Type B pancreatic cell (in vitro differentiated cells): ENCODE measurements around the gene CAPN13. TPM values are rescaled to one million over a fixed set of nuclear protein-coding genes. Genes with fewer than 3 reads are reported as not detected.

Experiments used
- DNase-seq: peaks from one replicate; pipeline ENCODE4 v3.0.0; 2021; ENCODE audit warnings: mixed read lengths; ENCODE audit not compliant: unreplicated experiment; ENCODE audit errors: extremely low spot score
- H3K27ac Mint-ChIP-seq: 2 replicates; pipeline ENCODE4 v1.8.0; 2021; ENCODE audit warnings: mild to moderate bottlenecking, mixed read lengths
- H3K27me3 Mint-ChIP-seq: 2 replicates; pipeline ENCODE4 v1.8.0; 2021; ENCODE audit warnings: mixed read lengths
- H3K36me3 Mint-ChIP-seq: 2 replicates; pipeline ENCODE4 v1.8.0; 2021; ENCODE audit warnings: mixed read lengths
- H3K4me1 Mint-ChIP-seq: one replicate; pipeline ENCODE4 v1.8.0; 2021; ENCODE audit warnings: mixed read lengths; ENCODE audit not compliant: unreplicated experiment
- H3K4me3 Mint-ChIP-seq: 2 replicates; pipeline ENCODE4 v1.8.0; 2021; ENCODE audit warnings: mild to moderate bottlenecking, mixed read lengths
- H3K9me3 Mint-ChIP-seq: 2 replicates; pipeline ENCODE4 v1.8.0; 2021; ENCODE audit warnings: mixed read lengths
- total RNA-seq: library from RNA; stranded (reverse); gene quantifications from 2 replicates; pipeline ENCODE4 v1.2.1, GENCODE V29; 2021; ENCODE audit warnings: low replicate concordance
- TF ChIP-seq, protein P1 (sequence below): fragments of 200-600 bp; sonication (generic); conservative IDR thresholded peaks from 2 replicates; pipeline ENCODE4 v1.5.0; 2021; ENCODE audit warnings: antibody characterized with exemption, mild to moderate bottlenecking

Gene CAPN13
- total RNA-seq, 1 donor from 2014 or later = 4.9 TPM

DNA sequence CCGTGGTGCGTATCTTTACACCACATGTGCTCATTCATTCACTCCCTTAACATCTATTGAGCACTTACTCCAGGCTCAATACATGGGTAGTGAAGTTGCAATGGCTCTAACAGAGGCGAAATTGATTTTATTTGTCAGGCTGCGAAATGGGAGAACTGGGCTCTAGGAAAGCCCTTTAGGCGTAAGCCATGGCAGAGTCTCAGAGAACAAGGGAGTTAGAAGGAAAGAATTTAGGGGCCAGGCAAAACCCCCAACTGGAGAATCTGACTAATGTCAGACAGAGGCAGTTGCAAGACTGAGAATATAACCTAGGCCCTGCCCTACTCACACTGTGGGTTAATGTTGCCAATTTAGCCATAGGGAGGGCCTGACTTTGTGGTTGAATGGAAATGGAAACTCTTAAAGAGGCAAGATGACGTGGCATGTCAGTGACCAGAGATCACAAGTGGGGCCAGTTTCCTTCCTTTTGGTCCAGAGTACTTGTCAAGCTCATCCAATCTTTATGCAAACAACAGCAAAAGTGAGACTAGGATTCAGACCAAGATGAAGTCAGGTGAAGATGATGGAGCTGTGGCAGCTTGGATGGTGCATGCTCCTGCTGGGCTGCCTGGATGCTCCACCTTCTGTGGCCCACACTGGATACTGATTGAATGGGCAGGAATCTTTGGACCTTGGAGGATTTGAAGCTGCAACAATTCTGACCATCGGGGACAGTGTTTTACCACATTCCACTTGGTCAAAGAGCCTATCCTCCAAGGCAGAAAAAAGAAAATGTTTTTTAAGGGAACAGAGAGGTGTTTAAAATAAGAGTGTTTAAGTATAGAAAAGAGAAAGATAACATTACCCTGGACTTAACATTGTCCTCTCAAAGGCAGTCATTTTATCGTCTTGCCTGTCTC is 92.2 kb downstream of the CAPN13 start:
- H3K27me3 Mint-ChIP-seq = peaks cover 18% of the 10 kb centered on the region
- peak; percentile 10 for DNase-seq
- no peak overlapping the region for H3K4me3 Mint-ChIP-seq
- H3K9me3 Mint-ChIP-seq = no peaks in the 10 kb centered on the region
- H3K27ac Mint-ChIP-seq = no peak overlapping the region
- TF ChIP-seq, protein P1, sequence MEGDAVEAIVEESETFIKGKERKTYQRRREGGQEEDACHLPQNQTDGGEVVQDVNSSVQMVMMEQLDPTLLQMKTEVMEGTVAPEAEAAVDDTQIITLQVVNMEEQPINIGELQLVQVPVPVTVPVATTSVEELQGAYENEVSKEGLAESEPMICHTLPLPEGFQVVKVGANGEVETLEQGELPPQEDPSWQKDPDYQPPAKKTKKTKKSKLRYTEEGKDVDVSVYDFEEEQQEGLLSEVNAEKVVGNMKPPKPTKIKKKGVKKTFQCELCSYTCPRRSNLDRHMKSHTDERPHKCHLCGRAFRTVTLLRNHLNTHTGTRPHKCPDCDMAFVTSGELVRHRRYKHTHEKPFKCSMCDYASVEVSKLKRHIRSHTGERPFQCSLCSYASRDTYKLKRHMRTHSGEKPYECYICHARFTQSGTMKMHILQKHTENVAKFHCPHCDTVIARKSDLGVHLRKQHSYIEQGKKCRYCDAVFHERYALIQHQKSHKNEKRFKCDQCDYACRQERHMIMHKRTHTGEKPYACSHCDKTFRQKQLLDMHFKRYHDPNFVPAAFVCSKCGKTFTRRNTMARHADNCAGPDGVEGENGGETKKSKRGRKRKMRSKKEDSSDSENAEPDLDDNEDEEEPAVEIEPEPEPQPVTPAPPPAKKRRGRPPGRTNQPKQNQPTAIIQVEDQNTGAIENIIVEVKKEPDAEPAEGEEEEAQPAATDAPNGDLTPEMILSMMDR = no peak
- no peaks in the 10 kb centered on the region for H3K4me1 Mint-ChIP-seq
- H3K36me3 Mint-ChIP-seq = no peaks in the 10 kb centered on the region

DNA sequence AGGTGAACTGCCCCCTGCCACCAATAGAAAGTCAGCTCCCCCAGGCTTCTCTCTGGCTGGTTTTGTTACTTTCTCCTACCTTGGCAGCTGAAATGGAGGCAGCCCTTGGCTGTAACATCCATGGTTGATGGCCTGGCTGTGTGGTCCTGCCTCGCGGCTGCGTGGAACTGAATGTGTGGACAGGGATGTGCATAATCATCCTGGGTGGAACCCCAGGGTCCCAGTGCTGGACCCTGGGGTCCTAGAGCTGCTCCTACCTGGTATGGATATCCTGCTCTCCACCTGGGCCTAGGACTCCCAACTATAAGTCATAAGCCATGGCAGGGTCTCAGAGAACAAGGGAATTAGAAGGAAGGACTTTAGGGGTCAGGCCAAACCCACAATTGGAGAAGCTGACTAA is 93.5 kb downstream of the CAPN13 start:
- DNase-seq = peak; percentile 62
- Mint-ChIP-seq H3K27me3 (peaks cover 13% of the 10 kb centered on the region), H3K4me1 (no peaks in the 10 kb centered on the region), H3K36me3 (no peaks in the 10 kb centered on the region), H3K9me3 (no peaks in the 10 kb centered on the region), H3K4me3 (no peak overlapping the region), H3K27ac (no peak overlapping the region)
- TF ChIP-seq, protein P1 = no peak

DNA sequence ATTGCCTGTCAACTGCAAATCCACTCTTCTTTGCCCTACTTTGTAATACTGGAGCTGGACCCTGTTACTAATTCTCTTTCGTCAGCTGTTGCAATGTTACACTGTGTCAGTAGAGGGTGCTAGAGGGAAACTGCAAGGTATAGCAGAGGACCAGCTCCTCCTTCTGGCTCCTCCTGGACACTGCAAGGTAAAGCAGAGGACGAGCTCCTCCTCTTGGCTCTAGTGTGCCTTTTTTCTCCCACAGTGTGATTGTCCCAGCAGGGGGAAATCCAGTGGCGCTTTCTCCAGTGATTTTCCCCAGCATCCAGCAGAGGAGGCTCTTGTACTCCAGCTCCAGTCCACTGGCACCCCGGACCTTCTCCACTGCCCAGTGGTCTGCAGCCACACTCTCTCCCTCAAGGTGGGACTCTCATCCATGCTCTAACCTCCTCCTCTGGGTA is 95.6 kb downstream of the CAPN13 start:
- TF ChIP-seq, protein P1 = peak; percentile 99
- peak; percentile 77 for DNase-seq
- no peak overlapping the region for H3K27ac Mint-ChIP-seq
- H3K36me3 Mint-ChIP-seq = no peaks in the 10 kb centered on the region
- H3K27me3 Mint-ChIP-seq = peaks cover 5% of the 10 kb centered on the region
- no peak overlapping the region for H3K4me3 Mint-ChIP-seq
- H3K9me3 Mint-ChIP-seq = no peaks in the 10 kb centered on the region
- H3K4me1 Mint-ChIP-seq = peaks cover 6% of the 10 kb centered on the region

DNA sequence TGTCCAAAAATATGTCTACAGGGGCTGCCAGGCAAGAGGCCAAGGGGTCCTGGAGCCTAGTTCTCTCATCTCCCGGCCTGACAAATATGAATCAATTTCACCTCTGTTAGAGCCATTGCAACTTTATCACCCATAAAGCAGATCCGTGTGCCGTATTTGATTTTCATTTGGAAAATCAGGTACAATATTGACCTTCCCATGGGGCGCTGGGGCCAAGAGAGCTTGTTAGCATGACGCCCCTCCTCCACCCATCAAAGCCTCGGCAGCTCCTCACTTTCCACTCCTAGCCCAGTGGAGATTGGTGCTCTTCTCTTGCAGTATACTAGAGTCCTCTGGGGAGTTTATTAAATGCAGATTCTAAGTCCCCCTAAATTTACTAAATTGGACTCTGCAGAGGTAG is 96.8 kb downstream of the CAPN13 start:
- TF ChIP-seq, protein P1 = no peak
- no peaks in the 10 kb centered on the region for H3K36me3 Mint-ChIP-seq
- DNase-seq = peak; percentile 13
- H3K4me1 Mint-ChIP-seq = peaks cover 6% of the 10 kb centered on the region
- no peak overlapping the region for H3K4me3 Mint-ChIP-seq
- no peak overlapping the region for H3K27ac Mint-ChIP-seq
- no peaks in the 10 kb centered on the region for H3K9me3 Mint-ChIP-seq
- H3K27me3 Mint-ChIP-seq = no peaks in the 10 kb centered on the region

DNA sequence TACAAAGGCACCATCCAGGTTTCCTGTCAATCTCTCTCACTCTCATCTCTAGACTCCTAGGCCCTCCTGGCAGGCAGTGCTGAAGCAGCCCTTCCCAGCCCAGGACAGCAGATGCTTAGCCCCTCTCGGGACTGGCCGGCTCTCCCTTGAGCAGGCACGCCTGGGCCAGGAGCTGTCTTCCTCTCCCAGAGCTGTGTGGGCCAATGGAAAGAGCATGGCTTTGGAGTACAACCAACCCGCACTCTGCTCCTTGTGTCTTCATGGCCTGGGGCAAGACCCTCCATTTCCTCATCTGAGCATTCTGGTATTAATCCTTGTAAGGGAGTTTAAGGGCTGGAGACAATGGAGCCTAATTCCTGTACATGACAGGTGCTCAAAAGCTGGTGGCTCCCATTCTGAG is 97.2 kb downstream of the CAPN13 start:
- Mint-ChIP-seq H3K4me3 (no peak overlapping the region), H3K4me1 (peaks cover 6% of the 10 kb centered on the region), H3K27ac (no peak overlapping the region), H3K9me3 (no peaks in the 10 kb centered on the region), H3K36me3 (no peaks in the 10 kb centered on the region), H3K27me3 (no peaks in the 10 kb centered on the region)
- peak; percentile 27 for DNase-seq
- TF ChIP-seq, protein P1 = no peak
